ENCODE data around the gene CACFD1.

Gene CACFD1

GRCh38 chr9:133515240-133515610, 55.4 kb downstream of the CACFD1 start:
- in situ Hi-C loops (cut with HindIII; ENCODE audit: low sequenced_read_pairs), result no loop called here

- in situ Hi-C loops (cut with HindIII; ENCODE audit: low sequenced_read_pairs), result no loop called here
Observed at GRCh38 chr9:133515615-133516255, 56.0 kb downstream of the CACFD1 start.

- in situ Hi-C loops (cut with HindIII; ENCODE audit: low sequenced_read_pairs), result no loop called here
Observed at GRCh38 chr9:133516256-133516960, 56.6 kb downstream of the CACFD1 start.

- in situ Hi-C loops (cut with HindIII; ENCODE audit: low sequenced_read_pairs), result no loop called here
Observed at GRCh38 chr9:133516961-133517350, 57.2 kb downstream of the CACFD1 start.

- in situ Hi-C loops (cut with HindIII; ENCODE audit: low sequenced_read_pairs), result no loop called here
Observed at GRCh38 chr9:133517711-133518110, 57.9 kb downstream of the CACFD1 start.

GRCh38 chr9:133518200-133518599, 58.4 kb downstream of the CACFD1 start:
- in situ Hi-C loops (cut with HindIII; ENCODE audit: low sequenced_read_pairs), result no loop called here

GRCh38 chr9:133518706-133519449, 59.1 kb downstream of the CACFD1 start:
- in situ Hi-C loops (cut with HindIII; ENCODE audit: low sequenced_read_pairs), result no loop called here

- in situ Hi-C loops (cut with HindIII; ENCODE audit: low sequenced_read_pairs), result no loop called here
Observed at GRCh38 chr9:133519693-133520092, 59.9 kb downstream of the CACFD1 start.

- in situ Hi-C loops (cut with HindIII; ENCODE audit: low sequenced_read_pairs), result no loop called here
Observed at GRCh38 chr9:133520121-133520835, 60.5 kb downstream of the CACFD1 start.

Data from DLD1 (cell line).